EH (cell line): ENCODE data around the gene C10orf95.

Source experiments
- DNase-seq: peaks from one replicate; pipeline ENCODE4 v3.0.0-alpha.2; 2015; ENCODE audit warnings: low read depth

C10orf95 gene

DNA sequence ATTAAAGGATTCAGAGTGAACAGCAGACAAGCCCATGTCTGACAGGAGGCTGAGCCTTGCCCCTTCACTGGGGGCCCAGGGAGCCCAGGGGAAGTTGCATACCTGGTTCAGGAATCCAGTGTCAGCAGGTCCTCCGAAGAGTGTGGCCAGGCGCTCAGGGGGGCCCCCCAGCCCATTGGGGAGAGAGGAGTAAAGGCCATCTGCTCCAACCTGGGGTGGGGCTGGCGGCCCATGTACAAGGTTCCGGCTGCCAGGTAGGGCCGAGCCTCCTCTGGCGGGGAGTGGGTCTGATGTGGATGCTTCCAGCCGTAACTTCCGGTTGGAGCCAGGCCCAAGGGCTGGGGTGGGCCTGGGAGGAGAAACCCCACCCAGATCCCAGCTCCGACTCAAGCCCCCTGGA, 35.1 kb downstream of the C10orf95 start:
- DNase-seq: no peak

DNA sequence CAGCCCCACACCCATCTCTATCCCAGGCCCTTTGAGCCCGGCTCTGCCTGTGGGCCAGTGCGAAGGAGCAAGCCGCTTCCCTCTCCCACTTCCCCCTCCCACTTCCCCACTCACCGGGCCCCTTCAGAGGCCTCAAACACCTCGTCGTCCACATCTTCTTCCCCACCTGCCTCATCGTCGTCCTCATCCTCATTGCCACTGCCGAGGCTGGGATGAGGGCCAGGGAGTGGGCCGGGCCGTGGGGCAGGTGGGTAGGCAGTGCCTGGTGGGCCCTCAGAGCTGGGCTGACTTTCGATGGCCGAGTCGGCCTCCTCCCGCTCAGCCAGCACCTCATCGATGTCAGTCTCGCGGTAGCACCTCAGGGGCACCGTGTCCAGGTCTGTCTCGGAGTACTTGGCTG, 36.6 kb downstream of the C10orf95 start:
- DNase-seq: no peak

GRCh38 chr10:102413806-102414561, 37.4 kb downstream of the C10orf95 start:
- DNase-seq: no peak

- peak; percentile 31 for DNase-seq
Observed at GRCh38 chr10:102413053-102413705, 38.2 kb downstream of the C10orf95 start.

DNA sequence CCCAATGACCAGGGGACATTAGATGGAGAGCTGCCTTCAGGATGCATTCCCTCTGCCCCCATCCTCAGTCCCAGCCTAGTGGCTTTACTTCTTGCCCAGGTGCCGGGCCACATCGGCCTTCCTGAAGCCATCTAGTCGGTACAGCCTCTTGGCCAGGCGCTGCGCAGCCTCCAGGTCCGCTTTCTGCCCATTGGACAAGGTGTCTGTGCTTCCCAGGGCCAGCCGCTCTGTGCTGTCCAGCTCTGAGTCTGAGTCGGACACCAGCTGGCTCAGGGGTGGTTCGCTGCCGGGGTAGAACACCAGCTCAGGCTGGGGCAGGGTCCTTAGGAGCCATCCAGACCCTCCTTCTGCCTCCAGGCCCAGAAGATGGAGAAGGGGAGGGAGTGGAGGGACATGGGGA, 39.0 kb downstream of the C10orf95 start:
- DNase-seq: no peak

- DNase-seq: no peak
Observed at GRCh38 chr10:102411341-102412255, 39.7 kb downstream of the C10orf95 start.

- DNase-seq: no peak
Observed at GRCh38 chr10:102410429-102411073, 40.8 kb downstream of the C10orf95 start.

GRCh38 chr10:102409604-102410428, 41.5 kb downstream of the C10orf95 start:
- no peak for DNase-seq

GRCh38 chr10:102408728-102409603, 42.4 kb downstream of the C10orf95 start:
- DNase-seq: no peak

- DNase-seq: no peak
Observed at GRCh38 chr10:102408131-102408727, 43.1 kb downstream of the C10orf95 start.

- DNase-seq: no peak
Observed at GRCh38 chr10:102407425-102408130, 43.8 kb downstream of the C10orf95 start.

DNA sequence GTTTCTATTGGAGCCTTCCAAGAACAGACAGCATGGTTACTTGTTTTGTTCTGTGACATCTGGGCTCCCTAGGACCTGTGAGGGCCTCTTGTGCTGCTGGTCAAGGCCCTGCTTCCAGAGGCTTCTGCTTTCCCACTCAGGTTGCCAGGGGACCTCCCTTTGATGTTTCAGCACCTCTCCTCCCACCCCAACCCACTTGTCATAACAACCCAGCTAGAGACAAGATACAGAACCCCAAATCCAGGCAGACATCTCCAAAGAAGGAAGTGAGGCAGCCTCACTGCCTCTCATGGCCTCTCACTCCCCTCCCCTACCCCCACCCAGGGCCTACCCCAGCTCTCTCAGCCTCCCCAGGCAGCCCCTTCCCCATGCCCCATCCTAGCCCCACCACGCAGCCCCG, 44.5 kb downstream of the C10orf95 start:
- no peak for DNase-seq

DNA sequence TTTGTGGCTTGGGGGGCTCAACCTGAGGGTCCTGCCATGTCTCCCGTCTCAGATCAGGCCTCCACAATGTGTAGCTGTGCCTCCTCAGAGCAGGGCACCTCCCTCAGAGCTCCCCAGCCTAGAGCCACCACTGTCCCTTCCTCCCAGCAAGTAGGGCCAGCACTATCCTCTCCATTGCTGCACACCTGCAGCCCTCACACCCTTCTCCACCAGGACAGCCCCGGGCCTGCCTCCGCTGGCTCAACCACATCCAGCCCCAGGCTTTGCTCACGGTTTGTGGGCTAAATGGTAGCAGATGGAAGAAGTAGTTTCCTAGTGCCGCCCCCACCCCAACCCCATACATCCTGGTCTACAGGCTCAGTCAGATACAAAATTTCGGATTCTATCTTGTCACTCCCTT, 45.7 kb downstream of the C10orf95 start:
- no peak for DNase-seq

GRCh38 chr10:102405108-102405571, 46.2 kb downstream of the C10orf95 start:
- DNase-seq: no peak

DNA sequence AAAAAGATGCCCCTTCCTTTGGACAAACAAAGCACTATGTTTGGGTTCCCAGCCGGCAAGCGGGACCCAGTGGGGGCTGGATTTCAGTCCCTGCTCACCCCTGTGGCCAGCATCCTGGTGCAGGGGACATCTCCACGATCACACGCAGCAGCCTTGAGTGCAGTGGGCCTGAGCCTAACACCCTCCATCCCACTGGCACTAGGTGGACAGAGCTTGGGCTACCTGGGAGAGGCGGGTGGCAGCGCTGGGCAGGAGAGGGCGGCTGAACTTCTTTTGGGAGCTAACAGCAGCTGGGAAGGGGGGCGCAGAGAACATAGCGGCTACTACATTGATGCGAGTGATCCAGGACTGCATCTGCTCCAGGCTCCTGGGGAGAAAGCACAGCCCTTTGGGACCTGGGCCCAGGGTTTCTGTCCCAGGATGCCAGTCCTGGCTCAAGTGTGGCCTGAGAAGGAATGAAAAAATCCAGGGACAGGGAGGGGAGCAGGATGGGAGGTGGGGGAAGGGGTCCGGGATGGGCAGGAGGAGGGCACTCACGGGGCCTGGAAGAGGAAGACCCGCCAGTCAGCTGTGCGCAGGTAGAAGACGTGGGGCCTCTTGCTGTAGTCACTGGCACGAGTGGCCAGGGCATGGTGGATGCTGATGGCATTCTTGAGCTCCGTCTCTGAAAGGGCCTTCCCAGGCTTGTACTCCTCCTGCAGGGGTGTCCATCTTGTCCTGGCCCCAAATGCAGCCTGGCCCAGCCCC, 46.8 kb downstream of the C10orf95 start:
- no peak for DNase-seq

DNA sequence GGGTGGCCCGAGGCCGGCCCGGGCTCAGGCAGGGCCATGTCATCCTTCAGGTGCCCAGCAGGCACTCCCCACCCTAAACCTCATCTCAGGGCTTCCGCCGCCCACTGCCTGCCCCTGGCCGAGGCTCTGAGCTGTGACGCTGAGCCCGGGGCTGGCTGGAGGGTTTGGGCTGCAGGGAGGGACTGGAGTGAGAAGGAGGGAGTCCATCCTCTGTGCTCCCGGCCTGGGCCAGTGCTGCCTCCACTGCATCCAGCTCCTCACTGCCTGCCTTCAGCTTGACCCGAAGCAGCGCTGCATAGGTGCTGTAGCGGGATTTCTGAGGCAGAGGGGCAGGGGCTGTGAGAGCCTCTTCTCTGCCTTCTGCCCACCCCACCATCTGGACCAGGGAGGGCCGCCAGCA, 48.2 kb downstream of the C10orf95 start:
- no peak for DNase-seq

DNA sequence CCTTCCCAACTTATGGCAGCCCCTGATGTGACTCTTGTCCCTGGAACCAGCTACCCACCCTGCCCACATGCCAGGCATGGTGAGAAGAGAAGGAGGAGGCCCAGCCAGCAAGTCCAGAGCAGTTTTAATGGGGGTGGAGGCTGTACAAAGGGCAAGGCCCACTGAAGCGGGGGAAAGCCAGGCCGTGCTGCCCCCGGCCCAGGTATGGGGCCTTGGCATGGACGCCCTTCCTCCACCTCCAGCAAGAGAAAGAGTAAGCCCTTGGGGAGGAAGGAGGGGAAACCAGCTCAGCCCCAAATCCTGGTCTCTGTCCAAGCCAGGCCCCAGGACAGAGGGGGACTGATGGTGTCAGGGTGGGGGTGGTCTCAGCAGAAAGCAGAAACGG, 48.8 kb downstream of the C10orf95 start:
- DNase-seq: no peak

DNA sequence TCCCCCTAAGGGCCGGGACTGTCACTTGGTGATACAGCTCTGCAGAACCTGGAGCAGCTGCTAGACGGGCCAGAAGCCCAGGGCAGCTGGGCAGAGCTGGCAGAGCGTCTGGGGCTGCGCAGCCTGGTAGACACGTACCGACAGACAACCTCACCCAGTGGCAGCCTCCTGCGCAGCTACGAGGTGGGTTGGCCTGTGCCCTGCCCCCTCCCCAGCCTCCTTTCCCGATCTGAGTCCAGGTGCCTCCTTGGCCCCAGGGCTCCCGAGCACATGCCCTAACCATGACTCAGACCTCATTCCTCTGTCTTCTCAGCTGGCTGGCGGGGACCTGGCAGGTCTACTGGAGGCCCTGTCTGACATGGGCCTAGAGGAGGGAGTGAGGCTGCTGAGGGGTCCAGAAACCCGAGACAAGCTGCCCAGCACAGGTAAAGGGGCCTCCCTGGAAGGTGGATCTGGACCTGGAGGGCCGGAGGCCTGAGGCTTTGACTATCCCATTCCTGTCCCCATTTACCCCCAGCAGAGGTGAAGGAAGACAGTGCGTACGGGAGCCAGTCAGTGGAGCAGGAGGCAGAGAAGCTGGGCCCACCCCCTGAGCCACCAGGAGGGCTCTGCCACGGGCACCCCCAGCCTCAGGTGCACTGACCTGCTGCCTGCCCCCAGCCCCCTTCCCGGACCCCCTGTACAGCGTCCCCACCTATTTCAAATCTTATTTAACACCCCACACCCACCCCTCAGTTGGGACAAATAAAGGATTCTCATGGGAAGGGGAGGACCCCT, 49.4 kb downstream of the C10orf95 start:
- peak; percentile 65 for DNase-seq
